SK-N-MC (cell line): ENCODE data around the gene ZNF19.

Experiments
- EZH2 ChIP-seq: fragments of 200-600 bp; sonication (generic); IDR thresholded peaks from one replicate; pipeline ENCODE4 v1.6.1; 2017; ENCODE audit warnings: antibody characterized with exemption
- FOXP2 ChIP-seq: optimal IDR thresholded peaks from 2 replicates; pipeline ENCODE3; 2011; ENCODE audit warnings: mild to moderate bottlenecking, moderate library complexity; ENCODE audit not compliant: insufficient read depth; ENCODE audit errors: extremely low read length, control extremely low read depth
- POLR2AphosphoS5 ChIP-seq: IDR thresholded peaks from 2 replicates; pipeline ENCODE4 v1.6.1; 2012; ENCODE audit warnings: mild to moderate bottlenecking, low read depth, low read length, borderline replicate concordance

GRCh38 chr16:71493213-71493612 is 4.1 kb upstream of the ZNF19 start:
- TF ChIP-seq POLR2AphosphoS5 (no peak), EZH2 (no peak), FOXP2 (no peak)
